ENCODE measurements around the gene CYB5B. TPM values are rescaled to one million over a fixed set of nuclear protein-coding genes. Genes with fewer than 3 reads are reported as not detected.

Gene CYB5B
- polyA plus RNA-seq, 3 donors from 2014 or later, result 210 to 235 (median 233) TPM

DNA sequence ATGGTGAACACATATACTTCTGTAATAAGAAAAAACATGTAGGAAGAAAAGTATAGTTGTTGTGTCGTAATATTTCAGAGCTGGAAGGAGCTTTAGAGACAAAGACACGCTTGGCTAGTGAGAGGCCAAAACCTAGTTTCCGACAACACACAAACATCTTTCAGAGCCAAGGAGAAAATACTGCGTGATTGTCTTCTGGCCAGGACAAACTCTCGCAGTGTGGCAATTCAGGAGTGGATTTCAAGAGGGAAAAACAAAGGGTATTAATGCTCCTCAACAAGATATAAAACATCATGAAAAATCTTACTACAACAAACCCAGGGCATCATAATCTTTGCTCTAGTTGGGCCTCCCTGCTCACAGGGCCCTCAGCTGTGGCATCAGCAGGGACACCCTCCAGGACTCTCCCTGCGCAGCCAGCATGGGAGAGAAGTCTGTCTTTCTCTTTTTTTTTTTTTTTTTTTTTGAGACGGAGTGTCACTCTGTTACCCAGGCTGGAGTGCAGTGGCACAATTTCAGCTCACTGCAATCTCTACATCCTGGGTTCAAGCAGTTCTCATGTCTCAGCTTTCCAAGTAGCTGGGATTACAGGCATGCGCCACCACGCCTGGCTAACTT lies 66.4 kb downstream of the CYB5B start:
- Mint-ChIP-seq H3K36me3 (no peaks in the 10 kb centered on the region), H3K27me3 (ENCODE audit: low read depth in 3 of 3) (no peaks in the 10 kb centered on the region), H3K4me3 (no peak overlapping the region), H3K4me1 (no peaks in the 10 kb centered on the region), H3K27ac (no peak overlapping the region), H3K9me3 (no peaks in the 10 kb centered on the region)
- no peak for DNase-seq

DNA sequence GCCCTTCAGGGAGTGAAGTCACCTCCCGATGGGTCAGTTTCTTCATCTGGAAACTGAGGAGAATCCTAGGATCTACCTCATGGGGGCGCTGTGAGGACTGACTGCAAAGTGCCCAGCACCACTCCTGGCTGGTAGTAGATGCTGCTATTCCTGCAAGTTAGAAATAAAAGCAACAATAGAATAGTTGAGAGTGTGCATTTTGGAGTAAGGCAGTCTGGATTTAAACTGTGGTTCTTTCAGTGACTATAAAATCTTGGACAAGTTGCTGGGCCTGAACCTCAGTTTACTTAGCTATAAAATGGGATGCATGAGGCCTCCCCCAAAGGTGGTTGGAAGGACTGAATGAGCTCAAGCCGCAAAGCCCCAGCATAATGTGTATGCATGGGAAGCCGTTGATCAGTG lies 70.6 kb downstream of the CYB5B start:
- H3K27me3 Mint-ChIP-seq (ENCODE audit: low read depth in 3 of 3), result peaks cover 0 to 2% (median 0%) of the 10 kb centered on the region in 3 donors
- no peaks in the 10 kb centered on the region for H3K9me3 Mint-ChIP-seq
- no peaks in the 10 kb centered on the region for H3K36me3 Mint-ChIP-seq
- H3K4me3 Mint-ChIP-seq, result no peak overlapping the region
- no peaks in the 10 kb centered on the region for H3K4me1 Mint-ChIP-seq
- H3K27ac Mint-ChIP-seq, result no peak overlapping the region
- peak in 2 of 3 donors; percentile 18 to 25 for DNase-seq

DNA sequence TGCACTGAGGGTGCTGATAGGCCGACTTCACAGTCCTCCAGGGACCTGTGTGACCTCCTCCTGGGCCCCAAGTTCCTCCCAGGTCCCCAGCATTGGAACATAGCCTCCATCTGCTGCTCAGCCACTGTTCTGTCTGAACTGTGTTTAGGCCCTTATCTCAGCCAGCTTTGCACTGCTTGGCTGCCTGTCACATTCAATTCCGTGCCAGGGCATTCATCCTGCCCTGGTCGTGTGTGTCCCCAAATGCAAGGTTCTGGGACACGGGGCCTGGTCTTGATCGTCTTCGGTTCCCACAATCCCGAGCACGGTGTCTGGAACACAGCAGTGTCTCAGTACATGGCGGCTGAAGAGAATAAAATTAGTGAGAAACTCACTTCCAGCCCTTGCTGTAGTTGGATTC lies 71.4 kb downstream of the CYB5B start:
- no peaks in the 10 kb centered on the region for H3K4me1 Mint-ChIP-seq
- H3K27ac Mint-ChIP-seq, result no peak overlapping the region
- H3K9me3 Mint-ChIP-seq, result no peaks in the 10 kb centered on the region
- H3K36me3 Mint-ChIP-seq, result no peaks in the 10 kb centered on the region
- DNase-seq, result no peak
- peaks cover 0 to 2% (median 0%) of the 10 kb centered on the region in 3 donors for H3K27me3 Mint-ChIP-seq (ENCODE audit: low read depth in 3 of 3)
- H3K4me3 Mint-ChIP-seq, result no peak overlapping the region

DNA sequence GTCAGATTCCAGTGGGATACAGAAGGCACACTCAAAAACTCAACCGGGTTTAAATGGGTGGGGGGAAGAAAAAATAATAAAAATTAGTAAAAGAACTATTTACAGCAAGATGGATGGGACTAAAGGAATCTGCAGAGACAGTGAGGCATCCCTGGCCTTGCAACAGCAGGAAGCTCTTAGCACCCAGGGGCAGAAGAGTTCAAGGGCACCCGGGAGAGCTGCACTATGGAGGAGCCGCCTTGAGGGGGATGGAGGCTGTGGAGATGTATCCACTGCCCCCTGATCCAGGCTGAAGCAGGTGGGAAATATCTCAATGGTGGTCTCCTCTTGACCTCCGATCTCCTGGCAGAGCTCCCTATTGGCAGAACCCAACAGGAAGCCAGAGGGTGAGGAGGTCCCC lies 72.0 kb downstream of the CYB5B start:
- Mint-ChIP-seq H3K4me1 (no peaks in the 10 kb centered on the region), H3K27ac (no peak overlapping the region), H3K36me3 (no peaks in the 10 kb centered on the region), H3K9me3 (no peaks in the 10 kb centered on the region), H3K27me3 (ENCODE audit: low read depth in 3 of 3) (peaks cover 0 to 2% (median 0%) of the 10 kb centered on the region in 3 donors), H3K4me3 (no peak overlapping the region)
- DNase-seq, result no peak

DNA sequence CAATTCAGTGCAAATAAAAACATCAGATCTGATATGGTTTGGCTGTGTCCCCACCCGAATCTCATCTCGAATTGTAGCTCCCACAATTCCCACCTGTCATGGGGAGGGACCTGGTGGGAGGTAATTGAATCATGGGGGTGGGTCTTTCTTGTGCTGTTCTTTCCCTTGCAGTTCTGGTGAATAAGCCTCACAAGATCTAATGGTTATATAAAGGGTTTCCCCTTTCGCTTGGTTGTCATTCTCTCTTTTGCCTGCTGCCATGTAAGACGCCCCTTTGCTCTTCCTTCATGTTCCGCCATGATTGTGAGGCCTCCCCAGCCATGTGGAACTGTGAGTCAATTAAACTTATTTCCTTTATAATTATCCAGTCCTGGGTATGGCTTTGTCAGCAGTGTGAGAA lies 72.5 kb downstream of the CYB5B start:
- Mint-ChIP-seq H3K9me3 (no peaks in the 10 kb centered on the region), H3K27ac (peak overlapping the region in 1 of 6 donors; percentile 16)

DNA sequence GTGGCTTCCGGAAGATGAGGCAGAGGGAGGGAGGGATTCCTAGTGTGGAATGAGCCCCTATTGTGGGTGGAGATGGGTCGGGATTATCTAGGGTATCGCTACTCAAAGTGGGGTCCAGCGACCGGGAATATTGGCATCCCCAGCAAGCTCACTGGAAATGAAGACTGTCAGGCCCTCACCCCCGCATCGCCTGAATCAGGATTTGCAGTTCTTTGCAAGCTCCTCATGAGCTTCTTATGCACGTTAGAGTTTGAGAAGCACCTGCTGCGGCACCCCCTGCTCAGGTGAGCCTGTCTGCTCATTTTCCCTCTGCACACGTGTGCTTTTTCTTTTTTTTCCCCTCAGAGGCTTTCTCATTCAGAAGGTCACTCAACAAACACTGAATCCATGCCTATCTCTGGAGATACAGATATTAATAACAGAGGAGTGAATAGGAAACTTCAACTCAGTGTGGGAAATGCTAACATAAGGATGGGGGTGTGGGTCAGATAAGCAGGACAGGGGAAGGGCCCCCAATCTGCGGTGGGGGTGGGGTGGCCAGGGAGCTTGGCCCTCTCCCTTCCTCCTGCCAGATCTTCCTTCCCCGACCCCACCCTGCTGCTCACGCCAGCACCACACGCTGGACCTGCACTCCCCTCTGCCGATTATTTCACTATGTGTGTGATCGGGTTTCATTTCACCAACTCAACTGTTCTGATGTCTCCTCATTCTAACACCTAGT lies 73.6 kb downstream of the CYB5B start:
- peaks cover 0 to 5% of the 10 kb centered on the region in 2 donors for H3K4me1 Mint-ChIP-seq
- peak overlapping the region in 1 of 6 donors; percentile 8 for H3K27ac Mint-ChIP-seq
- H3K4me3 Mint-ChIP-seq, result no peak overlapping the region
- no peak for DNase-seq
- peaks cover 0 to 2% (median 0%) of the 10 kb centered on the region in 3 donors for H3K27me3 Mint-ChIP-seq (ENCODE audit: low read depth in 3 of 3)
- no peaks in the 10 kb centered on the region for H3K9me3 Mint-ChIP-seq
- no peaks in the 10 kb centered on the region for H3K36me3 Mint-ChIP-seq

More for the DNA sequence above, 72.5 kb downstream of the CYB5B start:
- Mint-ChIP-seq H3K4me1 (peaks cover 0 to 2% of the 10 kb centered on the region in 2 donors), H3K36me3 (no peaks in the 10 kb centered on the region), H3K4me3 (no peak overlapping the region), H3K27me3 (ENCODE audit: low read depth in 3 of 3) (peaks cover 0 to 2% (median 0%) of the 10 kb centered on the region in 3 donors)
- no peak for DNase-seq

DNA sequence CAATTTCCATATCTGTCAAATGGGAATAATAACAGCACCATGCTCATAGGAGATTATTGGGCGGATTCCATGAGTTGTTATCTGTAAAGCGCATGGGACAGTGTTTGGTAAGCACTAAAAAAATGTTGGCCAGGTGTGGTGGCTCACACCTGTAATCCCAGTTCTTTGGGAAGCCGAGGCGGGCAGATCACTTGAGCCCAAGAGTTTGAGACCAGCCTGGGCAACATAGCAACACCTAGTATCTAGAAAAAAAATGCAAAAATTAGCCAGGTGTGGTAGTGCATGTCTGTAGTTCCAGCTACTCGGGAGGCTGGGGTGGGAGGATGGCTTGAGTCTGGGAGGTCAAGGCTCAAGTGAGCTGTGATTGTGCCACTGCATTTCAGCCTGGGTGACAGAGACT lies 74.5 kb downstream of the CYB5B start:
- Mint-ChIP-seq H3K36me3 (no peaks in the 10 kb centered on the region), H3K9me3 (no peaks in the 10 kb centered on the region), H3K27ac (peak overlapping the region in 1 of 6 donors; percentile 17), H3K27me3 (ENCODE audit: low read depth in 3 of 3) (peaks cover 0 to 2% (median 0%) of the 10 kb centered on the region in 3 donors), H3K4me3 (no peak overlapping the region), H3K4me1 (peaks cover 0 to 5% of the 10 kb centered on the region in 2 donors)
- DNase-seq, result no peak

DNA sequence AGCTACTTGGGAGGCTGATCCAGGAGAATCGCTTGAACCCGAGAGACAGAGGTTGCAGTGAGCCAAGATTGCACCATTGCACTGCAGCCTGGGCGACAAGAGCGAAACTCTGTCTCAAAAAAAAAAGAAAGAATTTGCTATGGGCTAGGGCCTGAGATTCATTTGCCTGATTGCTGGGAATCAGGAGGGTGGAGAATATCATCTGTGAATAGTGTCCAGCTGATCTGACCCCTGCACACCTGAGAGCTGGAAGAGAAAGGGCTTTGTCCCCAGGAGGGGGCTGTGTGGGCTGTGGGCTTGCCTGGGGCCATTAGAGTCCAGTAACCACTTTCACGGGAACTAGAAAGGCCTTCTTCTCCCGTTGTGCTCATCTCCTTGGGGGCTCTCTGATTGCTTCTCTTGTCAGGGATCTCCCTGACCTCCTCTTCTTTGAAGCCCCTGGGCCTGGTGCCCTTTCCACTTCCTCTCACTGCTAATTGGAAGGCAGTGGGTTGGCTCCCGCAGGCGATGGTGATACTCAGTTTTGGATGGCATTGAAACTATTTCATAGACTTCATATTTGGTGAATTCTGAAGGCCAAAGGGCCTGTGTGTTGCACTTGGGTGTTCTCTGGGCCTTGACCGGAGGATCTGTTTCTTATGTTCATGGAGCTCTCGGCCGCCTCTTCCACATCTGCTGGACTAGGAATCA lies 75.3 kb downstream of the CYB5B start:
- no peak for DNase-seq
- Mint-ChIP-seq H3K4me1 (peaks cover 0 to 5% of the 10 kb centered on the region in 2 donors), H3K27ac (peak overlapping the region in 1 of 6 donors; percentile 40), H3K27me3 (ENCODE audit: low read depth in 3 of 3) (peaks cover 0 to 2% (median 0%) of the 10 kb centered on the region in 3 donors), H3K9me3 (no peaks in the 10 kb centered on the region), H3K36me3 (no peaks in the 10 kb centered on the region), H3K4me3 (no peak overlapping the region)

DNA sequence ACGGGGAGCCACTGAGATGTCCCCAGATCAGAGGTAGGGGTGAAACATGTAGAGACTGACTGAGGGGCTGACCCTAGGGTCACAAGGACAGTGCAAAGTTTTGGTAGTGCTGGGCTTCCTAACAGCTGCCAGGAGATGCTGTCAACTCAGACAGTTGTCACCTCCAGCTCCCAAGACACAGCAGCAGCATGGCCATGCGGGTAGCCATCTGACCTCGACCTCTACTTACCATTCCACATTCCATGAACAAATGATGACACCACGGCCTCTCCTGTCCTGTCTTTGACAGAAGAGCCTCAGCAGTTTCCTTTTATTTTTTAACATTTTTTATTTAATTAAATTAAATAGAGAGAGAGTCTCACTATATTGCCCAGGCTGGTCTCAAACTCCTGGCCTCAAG lies 76.1 kb downstream of the CYB5B start:
- H3K9me3 Mint-ChIP-seq, result no peaks in the 10 kb centered on the region
- H3K27me3 Mint-ChIP-seq (ENCODE audit: low read depth in 3 of 3), result peaks cover 0 to 2% (median 0%) of the 10 kb centered on the region in 3 donors
- H3K4me1 Mint-ChIP-seq, result peaks cover 0 to 5% of the 10 kb centered on the region in 2 donors
- DNase-seq, result no peak
- H3K36me3 Mint-ChIP-seq, result no peaks in the 10 kb centered on the region
- no peak overlapping the region for H3K27ac Mint-ChIP-seq
- no peak overlapping the region for H3K4me3 Mint-ChIP-seq

DNA sequence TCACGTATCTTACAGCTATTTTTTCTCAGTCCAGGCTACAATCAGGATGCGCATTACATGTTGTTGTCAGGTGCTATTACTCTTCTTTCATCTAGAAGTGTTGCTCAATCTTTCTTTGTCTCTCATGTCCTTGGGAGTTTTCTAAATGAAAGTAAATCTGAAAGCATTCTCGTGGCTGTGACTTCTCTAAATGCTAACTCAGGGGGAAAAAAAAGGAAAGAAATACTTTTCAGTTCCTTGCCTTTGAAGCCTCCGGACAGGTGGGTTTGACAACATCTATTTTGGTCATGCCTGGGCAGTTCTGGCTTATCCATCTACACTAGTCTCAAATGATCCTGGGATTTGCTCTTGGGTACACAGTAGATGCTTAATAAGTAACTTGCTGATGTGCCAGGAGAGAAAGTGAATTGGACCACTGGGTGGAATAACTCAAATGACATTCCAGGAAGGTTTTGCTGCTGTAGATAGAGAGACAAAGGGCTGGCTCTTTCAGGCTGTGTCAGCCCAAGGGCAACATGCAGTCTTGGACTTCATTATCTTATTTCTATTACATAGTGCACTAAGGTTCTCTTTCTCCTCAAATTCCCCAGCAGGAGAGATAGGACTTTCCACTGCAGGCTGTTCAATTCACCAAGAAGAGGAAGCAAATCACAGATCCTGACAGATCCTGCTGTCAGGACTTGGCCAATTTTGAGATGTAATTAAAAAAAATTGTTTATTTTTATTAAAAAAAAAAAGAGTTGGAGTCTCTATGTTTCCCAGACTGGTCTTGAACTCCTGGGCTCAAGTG lies 77.7 kb downstream of the CYB5B start:
- H3K27me3 Mint-ChIP-seq (ENCODE audit: low read depth in 3 of 3), result no peaks in the 10 kb centered on the region
- no peaks in the 10 kb centered on the region for H3K9me3 Mint-ChIP-seq
- no peaks in the 10 kb centered on the region for H3K36me3 Mint-ChIP-seq
- H3K27ac Mint-ChIP-seq, result peak overlapping the region in 1 of 6 donors; percentile 55
- no peak for DNase-seq
- H3K4me3 Mint-ChIP-seq, result no peak overlapping the region
- peaks cover 0 to 5% of the 10 kb centered on the region in 2 donors for H3K4me1 Mint-ChIP-seq

DNA sequence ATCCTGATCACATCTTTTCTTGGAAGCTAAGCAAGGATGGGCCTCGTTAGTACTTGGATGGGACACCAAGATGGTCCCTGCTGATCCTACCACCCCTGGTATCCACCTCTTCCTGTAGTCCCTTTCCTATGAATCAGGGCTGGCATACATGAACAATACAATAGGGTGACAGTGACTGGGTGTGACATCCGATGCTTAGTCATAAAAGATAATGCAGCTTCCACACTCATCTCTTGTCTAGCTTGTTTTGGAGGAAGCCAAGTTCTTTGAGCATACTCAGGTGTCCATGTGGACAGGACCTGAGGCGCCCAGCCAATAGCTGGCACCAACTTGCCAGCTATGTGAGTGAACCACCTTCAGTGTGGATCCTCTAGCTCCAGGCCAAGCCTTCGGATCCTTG lies 78.8 kb downstream of the CYB5B start:
- Mint-ChIP-seq H3K27ac (no peak overlapping the region), H3K27me3 (ENCODE audit: low read depth in 3 of 3) (no peaks in the 10 kb centered on the region), H3K4me1 (peaks cover 0 to 5% of the 10 kb centered on the region in 2 donors), H3K9me3 (no peaks in the 10 kb centered on the region), H3K4me3 (no peak overlapping the region), H3K36me3 (no peaks in the 10 kb centered on the region)
- no peak for DNase-seq

DNA sequence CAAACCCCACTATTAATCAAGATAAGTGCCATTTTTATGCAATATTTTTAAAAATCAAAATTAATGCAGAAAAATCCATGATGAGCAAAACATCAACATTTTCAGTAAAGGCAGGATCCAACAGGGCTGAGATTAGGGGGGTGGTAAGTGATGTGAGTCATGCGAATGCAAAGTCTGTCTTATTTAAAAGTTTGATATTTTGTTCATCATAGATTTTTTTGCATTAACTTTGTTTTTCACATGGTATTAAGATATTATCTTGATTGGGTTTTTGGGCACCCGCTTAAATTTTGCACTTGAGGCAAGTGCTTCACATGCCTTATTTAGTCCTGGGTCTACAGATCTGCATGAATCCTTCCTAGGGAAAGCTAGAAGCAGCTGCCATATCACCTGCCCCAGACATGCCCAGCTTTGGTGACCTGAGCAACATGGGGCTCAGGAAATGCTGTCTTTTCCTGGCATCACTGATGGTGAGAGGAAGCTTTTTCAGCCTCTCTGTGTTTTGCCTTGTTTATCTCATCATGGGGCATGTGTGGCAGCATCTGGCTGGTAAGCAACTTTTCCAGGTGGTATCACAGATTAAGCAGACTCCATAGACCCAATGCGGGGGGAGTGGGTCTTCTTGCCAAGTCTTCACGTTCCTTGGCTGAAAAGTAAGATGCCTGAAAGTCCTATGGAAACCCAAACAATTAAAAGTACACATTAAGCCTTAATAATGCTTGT lies 83.8 kb downstream of the CYB5B start:
- Mint-ChIP-seq H3K4me1 (no peaks in the 10 kb centered on the region), H3K27me3 (ENCODE audit: low read depth in 3 of 3) (no peaks in the 10 kb centered on the region), H3K36me3 (no peaks in the 10 kb centered on the region), H3K4me3 (no peak overlapping the region), H3K27ac (no peak overlapping the region), H3K9me3 (peaks cover 0 to 2% (median 0%) of the 10 kb centered on the region in 6 donors)
- DNase-seq, result no peak

DNA sequence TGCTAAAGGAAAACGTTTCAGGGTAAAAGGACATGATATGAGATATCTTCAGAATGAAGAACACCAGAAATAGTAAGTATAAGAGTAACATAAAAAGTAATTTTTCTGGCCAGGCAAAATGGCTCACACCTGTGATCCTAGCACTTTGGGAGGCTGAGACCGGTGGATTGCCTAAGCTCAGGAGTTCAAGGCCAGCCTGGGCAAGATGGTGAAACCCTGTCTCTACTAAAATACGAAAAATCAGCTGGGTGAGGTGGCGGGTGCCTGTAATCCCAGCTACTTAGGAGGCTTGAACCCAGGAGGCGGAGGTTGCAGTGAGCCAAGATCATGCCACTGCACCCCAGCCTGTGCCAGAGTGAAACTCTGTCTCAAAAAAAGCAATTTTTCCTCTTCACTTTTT lies 84.7 kb downstream of the CYB5B start:
- Mint-ChIP-seq H3K9me3 (peaks cover 0 to 2% (median 0%) of the 10 kb centered on the region in 6 donors), H3K27me3 (ENCODE audit: low read depth in 3 of 3) (no peaks in the 10 kb centered on the region), H3K4me3 (no peak overlapping the region), H3K4me1 (no peaks in the 10 kb centered on the region), H3K36me3 (no peaks in the 10 kb centered on the region), H3K27ac (peak overlapping the region in 1 of 6 donors; percentile 17)
- DNase-seq, result no peak
